Uterus (tissue), 4 donors: ENCODE results near the gene SLC2A13. TPM values are rescaled to one million over a fixed set of nuclear protein-coding genes. Genes with fewer than 3 reads are reported as not detected.
A peak's percentile ranks its signal among the peaks of the same experiment; 100 is the strongest.

Source experiments
- DNase-seq, 2 donors: peaks; one replicate each; pipeline ENCODE4 v3.0.0-alpha.2; 2019 to 2020
- H3K27ac ChIP-seq, 2 donors: fragments of 200-600 bp; sonication (generic); 1 replicate in 1 of 2; 2 replicates in 1 of 2; pipeline ENCODE4 v1.5.1; 2016 to 2018
- H3K27me3 ChIP-seq, 2 donors: fragments of 200-600 bp; sonication (generic); one replicate each; pipeline ENCODE4 v1.5.1; 2018 to 2019; ENCODE audit warnings: control low read depth in 1 of 2
- H3K36me3 ChIP-seq, 2 donors: fragments of 200-600 bp; sonication (generic); one replicate each; pipeline ENCODE4 v1.5.1; 2019; ENCODE audit warnings: control low read depth in 1 of 2
- H3K4me1 ChIP-seq, 2 donors: fragments of 200-600 bp; sonication (generic); one replicate each; pipeline ENCODE4 v1.5.1; 2018 to 2019; ENCODE audit warnings: control low read depth in 1 of 2
- H3K4me3 ChIP-seq, 2 donors: fragments of 200-600 bp; sonication (generic); 1 replicate in 1 of 2; 2 replicates in 1 of 2; pipeline ENCODE4 v1.5.1; 2018 to 2019; ENCODE audit warnings: mild to moderate bottlenecking in 1 of 2
- H3K9me3 ChIP-seq, 2 donors: fragments of 200-600 bp; sonication (generic); one replicate each; pipeline ENCODE4 v1.5.1; 2019; ENCODE audit warnings: control low read depth in 1 of 2
- CTCF ChIP-seq, 4 experiments: fragments of 200-600 bp in 2 of 4; fragments of 450-650 bp in 2 of 4; sonication (generic) in 2 of 4; IDR thresholded peaks; one replicate each; pipeline ENCODE4 v1.5.1; 2016 to 2019; ENCODE audit warnings: antibody characterized with exemption in 4 of 4, mild to moderate bottlenecking in 2 of 4, moderate library complexity in 1 of 4
- POLR2A ChIP-seq, 2 donors: fragments of 450-650 bp; IDR thresholded peaks; one replicate each; pipeline ENCODE4 v1.6.1; 2016; ENCODE audit warnings: antibody characterized with exemption in 2 of 2, mild to moderate bottlenecking in 1 of 2, moderate library complexity in 1 of 2
- intact Hi-C: fragments of 100-400 bp; cut with DNase I; formaldehyde crosslinking; loops from one replicate; pipeline ENCODE4 v1.15.1; 2023; ENCODE audit warnings: low total_unique reads
- total RNA-seq, 4 donors: library from RNA; depleted of rRNA in 3 of 4; stranded (reverse); fragments of >200 nt in 3 of 4; gene quantifications; one replicate each; pipeline versions ENCODE4 v1.1.0 to v1.2.4, GENCODE V29; 2014 to 2023
- donor health status: DM: yes; HTN: yes; CAD: no.

The SLC2A13 gene
- total RNA-seq, 4 donors from 2014 or later, result 12.8 to 31.7 (median 15.3) TPM

- Histone ChIP-seq H3K4me1 (no peaks in the 10 kb centered on the region), H3K27me3 (no peaks in the 10 kb centered on the region), H3K27ac (no peak overlapping the region), H3K4me3 (no peak overlapping the region), H3K36me3 (no peaks in the 10 kb centered on the region), H3K9me3 (no peaks in the 10 kb centered on the region)
- DNase-seq, result no peak
- intact Hi-C loops, result no loop called here
- no peak for TF ChIP-seq CTCF (IDR thresholded peaks at IDR 0.05)
- TF ChIP-seq POLR2A (IDR thresholded peaks at IDR 0.05), result no peak
These were observed 4.7 kb upstream of the SLC2A13 start for GRCh38 chr12:40110586-40110985.

GRCh38 chr12:40107803-40108620 lies 2.1 kb upstream of the SLC2A13 start:
- H3K4me3 ChIP-seq, result peak overlapping the region in 1 of 2 donors; percentile 94
- H3K9me3 ChIP-seq, result no peaks in the 10 kb centered on the region
- H3K4me1 ChIP-seq, result no peaks in the 10 kb centered on the region
- TF ChIP-seq CTCF (IDR thresholded peaks at IDR 0.05) (no peak), POLR2A (IDR thresholded peaks at IDR 0.05) (no peak)
- no peaks in the 10 kb centered on the region for H3K27me3 ChIP-seq
- intact Hi-C loops, result loop anchor here (5.0 kb wide), 1 partner anchor 96 kb away; no protein-coding TSS in a partner anchor
- DNase-seq, result no peak
- H3K36me3 ChIP-seq, result no peaks in the 10 kb centered on the region
- peak overlapping the region in 1 of 2 donors; percentile 94 for H3K27ac ChIP-seq

- H3K27me3 ChIP-seq, result no peaks in the 10 kb centered on the region
- H3K9me3 ChIP-seq, result no peaks in the 10 kb centered on the region
- intact Hi-C loops, result loop anchor here (5.0 kb wide), 1 partner anchor 95 kb away; no protein-coding TSS in a partner anchor
- DNase-seq, result peak; percentile 88 to 95
- H3K4me3 ChIP-seq, result peak overlapping the region; percentile 21 to 94
- H3K4me1 ChIP-seq, result no peaks in the 10 kb centered on the region
- no peaks in the 10 kb centered on the region for H3K36me3 ChIP-seq
- peak overlapping the region; percentile 91 to 94 for H3K27ac ChIP-seq
- TF ChIP-seq POLR2A (IDR thresholded peaks at IDR 0.05), result no peak
- peak; percentile 81 to 94 (median 88) for TF ChIP-seq CTCF (IDR thresholded peaks at IDR 0.05)
These were observed 1.4 kb upstream of the SLC2A13 start for GRCh38 chr12:40107098-40107802.

GRCh38 chr12:40106655-40107054 lies 774 bp upstream of the SLC2A13 start:
- Histone ChIP-seq H3K27me3 (no peaks in the 10 kb centered on the region), H3K4me1 (no peaks in the 10 kb centered on the region), H3K27ac (peak overlapping the region; percentile 91 to 94), H3K4me3 (peak overlapping the region; percentile 21 to 94), H3K36me3 (no peaks in the 10 kb centered on the region), H3K9me3 (no peaks in the 10 kb centered on the region)
- DNase-seq, result no peak
- TF ChIP-seq CTCF (IDR thresholded peaks at IDR 0.05) (no peak), POLR2A (IDR thresholded peaks at IDR 0.05) (no peak)
- intact Hi-C loops, result loop anchor here (5.0 kb wide), 1 partner anchor 94 kb away; no protein-coding TSS in a partner anchor

- peak overlapping the region; percentile 59 to 94 for H3K4me3 ChIP-seq
- no peaks in the 10 kb centered on the region for H3K36me3 ChIP-seq
- intact Hi-C loops, result loop anchor here (5.0 kb wide), 1 partner anchor 94 kb away; no protein-coding TSS in a partner anchor
- H3K27ac ChIP-seq, result peak overlapping the region; percentile 91 to 94
- TF ChIP-seq CTCF (IDR thresholded peaks at IDR 0.05) (no peak), POLR2A (IDR thresholded peaks at IDR 0.05) (no peak)
- no peaks in the 10 kb centered on the region for H3K9me3 ChIP-seq
- DNase-seq, result no peak
- no peaks in the 10 kb centered on the region for H3K27me3 ChIP-seq
- H3K4me1 ChIP-seq, result no peaks in the 10 kb centered on the region
These were observed 287 bp upstream of the SLC2A13 start for GRCh38 chr12:40106202-40106533.
